Left lung (tissue), 10 donors: ENCODE results near the gene SPTLC1. TPM values are rescaled to one million over a fixed set of nuclear protein-coding genes. Genes with fewer than 3 reads are reported as not detected.
A peak's percentile ranks its signal among the peaks of the same experiment; 100 is the strongest.
"Not testable (repeated sequence)": the region's sequence is repeated elsewhere in the genome, so short reads cannot be mapped to it uniquely, and the experiment has no call there.

ENCODE experiments used
- ATAC-seq: fragments of 200-7000 bp; cut with Tn5 transposase; one replicate; pipeline ENCODE4 v1.9.1; 2020; ENCODE audit warnings: moderate library complexity
- DNase-seq, 4 donors: peaks; one replicate each; pipeline ENCODE4 v3.0.0-alpha.2; 2013 to 2020
- H3K27ac ChIP-seq, 2 donors: fragments of 200-600 bp; sonication (generic) in 1 of 2; one replicate each; pipeline versions ENCODE4 v1.5.0 to v1.8.0; 2020 to 2021
- H3K27me3 ChIP-seq, 2 donors: fragments of 200-600 bp; sonication (generic) in 1 of 2; one replicate each; pipeline versions ENCODE4 v1.5.0 to v1.8.0; 2020 to 2021
- H3K36me3 ChIP-seq, 2 donors: fragments of 200-600 bp; sonication (generic) in 1 of 2; one replicate each; pipeline versions ENCODE4 v1.5.0 to v1.8.0; 2020 to 2021
- H3K4me1 ChIP-seq, 2 donors: fragments of 200-600 bp; one replicate each; pipeline ENCODE4 v1.8.0; 2021
- H3K4me3 ChIP-seq, 2 donors: fragments of 200-600 bp; sonication (generic) in 1 of 2; one replicate each; pipeline versions ENCODE4 v1.5.0 to v1.8.0; 2020 to 2021; ENCODE audit warnings: mild to moderate bottlenecking in 1 of 2
- H3K9me3 ChIP-seq, 2 donors: fragments of 200-600 bp; sonication (generic) in 1 of 2; one replicate each; pipeline versions ENCODE4 v1.5.0 to v1.8.0; 2020 to 2021
- intact Hi-C, 2 donors: fragments of 100-400 bp; cut with DNase I; formaldehyde crosslinking; loops; one replicate each; pipeline versions ENCODE4 v1.11.2 to v1.14.2; 2022
- polyA plus RNA-seq, 6 donors: library from polyadenylated mRNA; unstranded; fragments of 120-200 nt; gene quantifications; one replicate each; pipeline ENCODE4 v1.2.1, GENCODE V29; 2013; ENCODE audit not compliant: insufficient read length in 6 of 6
- total RNA-seq, 2 donors: library from RNA; stranded (reverse); fragmentation: NEBNext Ultra II Directional; extraction: Animal tissue kit (Norgen Biotek cat#: 25700); gene quantifications; one replicate each; pipeline ENCODE4 v1.2.1, GENCODE V29; 2021
- TF ChIP-seq, protein P1 (sequence below), 2 donors: fragments of 200-600 bp; sonication (generic) in 1 of 2; IDR thresholded peaks; one replicate each; pipeline versions ENCODE4 v1.5.0 to v1.8.0; 2021; ENCODE audit warnings: antibody characterized with exemption in 2 of 2
- donor health status: DM: no; HTN: yes; CAD: no.
- donor health status: DM: no; HTN: no; CAD: no.

SPTLC1 gene
- total and polyA plus RNA-seq, 8 donors, result 68.0 to 91.6 (median 81.7) TPM

GRCh38 chr9:92160786-92161185, 45.6 kb upstream of the SPTLC1 start:
- H3K27me3 ChIP-seq, result no peaks in the 10 kb centered on the region
- no peak for DNase-seq
- H3K4me3 ChIP-seq, result no peak overlapping the region
- H3K9me3 ChIP-seq, result peaks cover 0 to 6% of the 10 kb centered on the region in 2 donors
- TF ChIP-seq, protein P1, sequence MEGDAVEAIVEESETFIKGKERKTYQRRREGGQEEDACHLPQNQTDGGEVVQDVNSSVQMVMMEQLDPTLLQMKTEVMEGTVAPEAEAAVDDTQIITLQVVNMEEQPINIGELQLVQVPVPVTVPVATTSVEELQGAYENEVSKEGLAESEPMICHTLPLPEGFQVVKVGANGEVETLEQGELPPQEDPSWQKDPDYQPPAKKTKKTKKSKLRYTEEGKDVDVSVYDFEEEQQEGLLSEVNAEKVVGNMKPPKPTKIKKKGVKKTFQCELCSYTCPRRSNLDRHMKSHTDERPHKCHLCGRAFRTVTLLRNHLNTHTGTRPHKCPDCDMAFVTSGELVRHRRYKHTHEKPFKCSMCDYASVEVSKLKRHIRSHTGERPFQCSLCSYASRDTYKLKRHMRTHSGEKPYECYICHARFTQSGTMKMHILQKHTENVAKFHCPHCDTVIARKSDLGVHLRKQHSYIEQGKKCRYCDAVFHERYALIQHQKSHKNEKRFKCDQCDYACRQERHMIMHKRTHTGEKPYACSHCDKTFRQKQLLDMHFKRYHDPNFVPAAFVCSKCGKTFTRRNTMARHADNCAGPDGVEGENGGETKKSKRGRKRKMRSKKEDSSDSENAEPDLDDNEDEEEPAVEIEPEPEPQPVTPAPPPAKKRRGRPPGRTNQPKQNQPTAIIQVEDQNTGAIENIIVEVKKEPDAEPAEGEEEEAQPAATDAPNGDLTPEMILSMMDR (IDR thresholded peaks at IDR 0.05), result no peak
- no peak overlapping the region for H3K27ac ChIP-seq
- H3K4me1 ChIP-seq, result no peaks in the 10 kb centered on the region
- intact Hi-C loops, result no loop called here
- no peak for ATAC-seq
- no peaks in the 10 kb centered on the region for H3K36me3 ChIP-seq

GRCh38 chr9:92159058-92159457, 43.8 kb upstream of the SPTLC1 start:
- H3K27ac ChIP-seq, result no peak overlapping the region
- H3K4me3 ChIP-seq, result no peak overlapping the region
- no peaks in the 10 kb centered on the region for H3K9me3 ChIP-seq
- TF ChIP-seq, protein P1 (IDR thresholded peaks at IDR 0.05), result no peak
- DNase-seq, result no peak
- no peaks in the 10 kb centered on the region for H3K4me1 ChIP-seq
- H3K36me3 ChIP-seq, result no peaks in the 10 kb centered on the region
- no peak for ATAC-seq
- intact Hi-C loops, result no loop called here
- no peaks in the 10 kb centered on the region for H3K27me3 ChIP-seq

DNA sequence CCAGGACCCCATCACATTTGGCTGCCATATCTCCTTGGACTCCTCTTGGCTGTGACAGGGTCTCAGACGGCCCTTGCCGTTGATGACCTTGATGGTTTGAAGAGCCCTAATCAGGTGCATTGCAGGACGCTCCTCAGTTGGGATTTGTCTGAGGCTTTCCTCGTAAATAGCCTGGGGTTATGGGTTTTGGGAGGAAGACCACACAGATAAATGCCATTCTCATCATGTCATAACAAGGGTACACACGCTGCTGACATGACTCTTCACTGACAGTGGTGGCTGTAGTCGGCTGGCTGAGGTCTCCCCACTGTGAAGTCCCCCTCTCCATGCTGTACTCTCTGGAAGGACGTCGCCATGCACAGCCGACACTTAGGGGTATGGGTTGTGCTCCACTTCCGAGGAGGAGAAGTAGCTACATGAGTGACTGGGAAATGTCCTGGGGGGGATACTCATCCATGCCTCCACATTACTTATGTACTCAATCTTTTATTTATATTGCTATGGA, 42.9 kb upstream of the SPTLC1 start:
- H3K4me3 ChIP-seq, result no peak overlapping the region
- H3K27ac ChIP-seq, result no peak overlapping the region
- no peaks in the 10 kb centered on the region for H3K36me3 ChIP-seq
- intact Hi-C loops, result no loop called here
- no peaks in the 10 kb centered on the region for H3K27me3 ChIP-seq
- DNase-seq (no peak), ATAC-seq (no peak)
- H3K9me3 ChIP-seq, result no peaks in the 10 kb centered on the region
- no peaks in the 10 kb centered on the region for H3K4me1 ChIP-seq
- TF ChIP-seq, protein P1 (IDR thresholded peaks at IDR 0.05), result no peak

- H3K27me3 ChIP-seq, ATAC-seq, H3K27ac ChIP-seq, H3K4me1 ChIP-seq, H3K4me3 ChIP-seq, DNase-seq, H3K36me3 ChIP-seq, intact Hi-C loops, H3K9me3 ChIP-seq: not testable (repeated sequence)
Measured at GRCh38 chr9:92155736-92156135, 40.5 kb upstream of the SPTLC1 start.

GRCh38 chr9:92155221-92155620, 40.0 kb upstream of the SPTLC1 start:
- H3K4me3 ChIP-seq, result no peak overlapping the region
- H3K4me1 ChIP-seq, result no peaks in the 10 kb centered on the region
- no peak for ATAC-seq
- H3K27me3 ChIP-seq, result no peaks in the 10 kb centered on the region
- no peak for DNase-seq
- TF ChIP-seq, protein P1 (IDR thresholded peaks at IDR 0.05), result no peak
- no peaks in the 10 kb centered on the region for H3K36me3 ChIP-seq
- no peak overlapping the region for H3K27ac ChIP-seq
- intact Hi-C loops, result no loop called here
- no peaks in the 10 kb centered on the region for H3K9me3 ChIP-seq

- H3K4me1 ChIP-seq, H3K36me3 ChIP-seq, DNase-seq, intact Hi-C loops, H3K27me3 ChIP-seq, H3K9me3 ChIP-seq, H3K4me3 ChIP-seq: not testable (repeated sequence)
- ATAC-seq, result peak; percentile 68
- H3K27ac ChIP-seq, result peak overlapping the region in 1 of 2 donors; percentile 7
Measured at GRCh38 chr9:92153466-92154415, 38.5 kb upstream of the SPTLC1 start.
